GM23338 (cell line): ENCODE results near the gene EXOC3L1. TPM values are rescaled to one million over a fixed set of nuclear protein-coding genes. Genes with fewer than 3 reads are reported as not detected.

Source experiments
- ATAC-seq: fragments of 200-7000 bp; cut with Tn5 transposase; 3 replicates; pipeline ENCODE4 v1.9.1; 2020
- DNase-seq: peaks from one replicate; pipeline ENCODE4 v3.0.0-alpha.2; 2015; ENCODE audit warnings: low spot score
- H2AFZ ChIP-seq: fragments of 200-600 bp; sonication (generic); 2 replicates; pipeline ENCODE4 v1.8.0; 2016; ENCODE audit warnings: antibody characterized with exemption, mild to moderate bottlenecking, moderate library complexity
- H3F3A ChIP-seq: fragments of 200-600 bp; sonication (generic); replicated peaks from 2 replicates; pipeline ENCODE4 v1.8.0; 2017; ENCODE audit warnings: antibody characterized with exemption, mixed run types, low read depth
- H3K27ac ChIP-seq: fragments of 200-600 bp; sonication (generic); 2 replicates; pipeline ENCODE4 v1.6.1; 2016; ENCODE audit warnings: low read depth
- H3K27me3 ChIP-seq: fragments of 200-600 bp; sonication (generic); 2 replicates; pipeline ENCODE4 v1.8.0; 2016; ENCODE audit warnings: mild to moderate bottlenecking, mixed run types, moderate library complexity; ENCODE audit not compliant: insufficient read depth
- H3K36me3 ChIP-seq: fragments of 200-600 bp; sonication (generic); 2 replicates; pipeline ENCODE4 v1.8.0; 2016; ENCODE audit warnings: mild to moderate bottlenecking; ENCODE audit not compliant: insufficient read depth
- H3K4me1 ChIP-seq: fragments of 200-600 bp; sonication (generic); 2 replicates; pipeline ENCODE4 v1.8.0; 2016; ENCODE audit warnings: mild to moderate bottlenecking, moderate library complexity; ENCODE audit not compliant: insufficient read depth
- H3K4me2 ChIP-seq: fragments of 200-600 bp; sonication (generic); 2 replicates; pipeline ENCODE4 v1.7.1; 2017; ENCODE audit warnings: mixed run types
- H3K4me3 ChIP-seq: fragments of 200-600 bp; sonication (generic); 2 replicates; pipeline ENCODE4 v1.6.1; 2016; ENCODE audit warnings: mixed run types
- H3K79me2 ChIP-seq: fragments of 200-600 bp; sonication (generic); replicated peaks from 2 replicates; pipeline ENCODE4 v1.8.0; 2017; ENCODE audit warnings: mild to moderate bottlenecking; ENCODE audit not compliant: insufficient read depth
- H3K9me2 ChIP-seq: fragments of 200-600 bp; sonication (generic); 2 replicates; pipeline ENCODE4 v1.8.0; 2017; ENCODE audit not compliant: insufficient read depth
- H4K20me1 ChIP-seq: fragments of 200-600 bp; sonication (generic); replicated peaks from 2 replicates; pipeline ENCODE4 v1.8.0; 2017; ENCODE audit warnings: mild to moderate bottlenecking; ENCODE audit not compliant: insufficient read depth
- H3K27ac Mint-ChIP-seq: 2 replicates; pipeline ENCODE4 v1.8.0; 2020; ENCODE audit warnings: inconsistent platforms, mild to moderate bottlenecking, moderate library complexity, mixed read lengths
- H3K27me3 Mint-ChIP-seq: 3 replicates; pipeline ENCODE4 v1.8.0; 2022; ENCODE audit warnings: low read depth, mild to moderate bottlenecking, moderate library complexity, mixed read lengths, inconsistent platforms; ENCODE audit not compliant: insufficient read depth, poor library complexity
- H3K36me3 Mint-ChIP-seq: 3 replicates; pipeline ENCODE4 v1.8.0; 2021; ENCODE audit warnings: low read depth, mild to moderate bottlenecking, inconsistent platforms, moderate library complexity, mixed read lengths
- H3K4me1 Mint-ChIP-seq: 3 replicates; pipeline ENCODE4 v1.8.0; 2020; ENCODE audit warnings: mild to moderate bottlenecking, inconsistent platforms, mixed read lengths
- H3K4me3 Mint-ChIP-seq: 3 replicates; pipeline ENCODE4 v1.8.0; 2021; ENCODE audit warnings: moderate library complexity, mild to moderate bottlenecking, inconsistent platforms, mixed read lengths
- H3K9me3 Mint-ChIP-seq: 3 replicates; pipeline ENCODE4 v1.8.0; 2020; ENCODE audit warnings: moderate library complexity, mild to moderate bottlenecking, inconsistent platforms, mixed read lengths
- CREB1 ChIP-seq: fragments of 250-450 bp; sonication (Bioruptor Pico); IDR thresholded peaks from 2 replicates; pipeline ENCODE4 v1.5.0; 2020; ENCODE audit warnings: low read depth, mild to moderate bottlenecking, moderate library complexity
- EZH2 ChIP-seq: fragments of 200-600 bp; sonication (generic); IDR thresholded peaks from one replicate; pipeline ENCODE4 v1.8.0; 2017; ENCODE audit warnings: antibody characterized with exemption, mild to moderate bottlenecking, low read depth; ENCODE audit not compliant: unreplicated experiment
- EZH2phosphoT487 ChIP-seq: fragments of 200-600 bp; sonication (generic); IDR thresholded peaks from one replicate; pipeline ENCODE4 v1.8.1; 2018; ENCODE audit warnings: antibody characterized with exemption; ENCODE audit not compliant: unreplicated experiment
- JUNB ChIP-seq: IDR thresholded peaks from one replicate; pipeline ENCODE4 v1.6.1; 2016; ENCODE audit warnings: antibody characterized with exemption; ENCODE audit not compliant: unreplicated experiment
- NANOG ChIP-seq: IDR thresholded peaks from 2 replicates; pipeline ENCODE4 v1.6.1; 2016; ENCODE audit warnings: antibody characterized with exemption, borderline replicate concordance
- POLR2AphosphoS5 ChIP-seq: IDR thresholded peaks from 2 replicates; pipeline ENCODE4 v1.6.1; 2016; ENCODE audit warnings: antibody characterized with exemption, low read depth
- STAT1 ChIP-seq: IDR thresholded peaks from one replicate; pipeline ENCODE4 v1.6.1; 2016; ENCODE audit warnings: antibody characterized with exemption; ENCODE audit not compliant: unreplicated experiment
- ZNF114 ChIP-seq: fragments of 250-450 bp; sonication (Bioruptor Pico); IDR thresholded peaks from 2 replicates; pipeline ENCODE4 v1.5.0; 2020; ENCODE audit warnings: mild to moderate bottlenecking, moderate library complexity
- ZNF331 ChIP-seq: fragments of 250-450 bp; sonication (Bioruptor Pico); IDR thresholded peaks from 2 replicates; pipeline ENCODE4 v1.5.0; 2020; ENCODE audit warnings: low read depth, mild to moderate bottlenecking, moderate library complexity
- polyA plus RNA-seq: library from polyadenylated mRNA; unstranded; fragments of >200 nt; fragmentation: Nextera tagmentation; extraction: Ambion mirVana; gene quantifications from 2 replicates; pipeline ENCODE4 v1.2.1, GENCODE V29; 2016
- total RNA-seq: library from RNA; depleted of rRNA; stranded (reverse); fragments of >200 nt; shearing (Covaris generic); gene quantifications from 2 replicates; pipeline ENCODE4 v1.2.3, GENCODE V29; 2014
- TF ChIP-seq, protein P1 (sequence below): IDR thresholded peaks from one replicate; pipeline ENCODE4 v1.6.1; 2018; ENCODE audit warnings: antibody characterized with exemption; ENCODE audit not compliant: unreplicated experiment
- TF ChIP-seq, protein P2 (sequence below): IDR thresholded peaks from 2 replicates; pipeline ENCODE4 v1.6.1; 2016; ENCODE audit warnings: antibody characterized with exemption
- TF ChIP-seq, protein P3 (sequence below): fragments of 250-450 bp; sonication (Bioruptor Pico); IDR thresholded peaks from 2 replicates; pipeline ENCODE4 v1.5.0; 2020; ENCODE audit warnings: mild to moderate bottlenecking, moderate library complexity

EXOC3L1 gene
- total and polyA plus RNA-seq, 2 experiments from 2014 or later: 1.1 to 2.3 TPM

DNA sequence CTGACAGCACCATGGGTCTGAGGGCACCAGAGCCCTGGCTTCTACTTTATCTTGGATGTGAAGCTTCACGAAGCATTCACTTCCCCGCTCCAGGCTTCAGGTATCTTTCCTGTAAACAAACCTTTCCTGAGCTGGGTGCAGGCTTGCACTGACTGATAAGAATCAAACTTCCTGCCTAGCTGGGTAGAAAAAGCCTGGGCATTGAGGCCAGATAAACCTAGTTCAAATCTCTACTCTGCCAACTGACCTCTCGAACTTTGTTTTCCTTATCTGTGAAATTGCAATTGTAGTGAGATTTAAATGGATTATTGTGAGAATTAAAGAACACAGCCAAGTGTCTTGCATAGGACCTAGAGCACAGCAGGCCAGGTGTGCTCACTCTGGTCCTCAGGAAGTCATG, 34.1 kb upstream of the EXOC3L1 start:
- no peak overlapping the region for H3K4me2 ChIP-seq
- H2AFZ ChIP-seq: no peak overlapping the region
- no peak overlapping the region for H3K27ac Mint-ChIP-seq
- no peaks in the 10 kb centered on the region for H3F3A ChIP-seq
- no peak overlapping the region for H3K4me3 ChIP-seq
- H3K9me3 Mint-ChIP-seq: no peaks in the 10 kb centered on the region; the same call in 2 of the 3 replicates
- H3K27me3 ChIP-seq: no peaks in the 10 kb centered on the region
- H3K79me2 ChIP-seq: peaks cover 11% of the 10 kb centered on the region
- peaks cover 21% of the 10 kb centered on the region for H3K27me3 Mint-ChIP-seq
- TF ChIP-seq STAT1: no peak
- TF ChIP-seq ZNF114 (CRISPR knock-in tag): no peak
- TF ChIP-seq EZH2phosphoT487: no peak
- TF ChIP-seq ZNF331: no peak
- no peak for TF ChIP-seq NANOG
- no peak for TF ChIP-seq EZH2
- TF ChIP-seq POLR2AphosphoS5: no peak
- no peak for TF ChIP-seq JUNB
- TF ChIP-seq, protein P1, sequence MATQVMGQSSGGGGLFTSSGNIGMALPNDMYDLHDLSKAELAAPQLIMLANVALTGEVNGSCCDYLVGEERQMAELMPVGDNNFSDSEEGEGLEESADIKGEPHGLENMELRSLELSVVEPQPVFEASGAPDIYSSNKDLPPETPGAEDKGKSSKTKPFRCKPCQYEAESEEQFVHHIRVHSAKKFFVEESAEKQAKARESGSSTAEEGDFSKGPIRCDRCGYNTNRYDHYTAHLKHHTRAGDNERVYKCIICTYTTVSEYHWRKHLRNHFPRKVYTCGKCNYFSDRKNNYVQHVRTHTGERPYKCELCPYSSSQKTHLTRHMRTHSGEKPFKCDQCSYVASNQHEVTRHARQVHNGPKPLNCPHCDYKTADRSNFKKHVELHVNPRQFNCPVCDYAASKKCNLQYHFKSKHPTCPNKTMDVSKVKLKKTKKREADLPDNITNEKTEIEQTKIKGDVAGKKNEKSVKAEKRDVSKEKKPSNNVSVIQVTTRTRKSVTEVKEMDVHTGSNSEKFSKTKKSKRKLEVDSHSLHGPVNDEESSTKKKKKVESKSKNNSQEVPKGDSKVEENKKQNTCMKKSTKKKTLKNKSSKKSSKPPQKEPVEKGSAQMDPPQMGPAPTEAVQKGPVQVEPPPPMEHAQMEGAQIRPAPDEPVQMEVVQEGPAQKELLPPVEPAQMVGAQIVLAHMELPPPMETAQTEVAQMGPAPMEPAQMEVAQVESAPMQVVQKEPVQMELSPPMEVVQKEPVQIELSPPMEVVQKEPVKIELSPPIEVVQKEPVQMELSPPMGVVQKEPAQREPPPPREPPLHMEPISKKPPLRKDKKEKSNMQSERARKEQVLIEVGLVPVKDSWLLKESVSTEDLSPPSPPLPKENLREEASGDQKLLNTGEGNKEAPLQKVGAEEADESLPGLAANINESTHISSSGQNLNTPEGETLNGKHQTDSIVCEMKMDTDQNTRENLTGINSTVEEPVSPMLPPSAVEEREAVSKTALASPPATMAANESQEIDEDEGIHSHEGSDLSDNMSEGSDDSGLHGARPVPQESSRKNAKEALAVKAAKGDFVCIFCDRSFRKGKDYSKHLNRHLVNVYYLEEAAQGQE: no peak
- TF ChIP-seq, protein P2, sequence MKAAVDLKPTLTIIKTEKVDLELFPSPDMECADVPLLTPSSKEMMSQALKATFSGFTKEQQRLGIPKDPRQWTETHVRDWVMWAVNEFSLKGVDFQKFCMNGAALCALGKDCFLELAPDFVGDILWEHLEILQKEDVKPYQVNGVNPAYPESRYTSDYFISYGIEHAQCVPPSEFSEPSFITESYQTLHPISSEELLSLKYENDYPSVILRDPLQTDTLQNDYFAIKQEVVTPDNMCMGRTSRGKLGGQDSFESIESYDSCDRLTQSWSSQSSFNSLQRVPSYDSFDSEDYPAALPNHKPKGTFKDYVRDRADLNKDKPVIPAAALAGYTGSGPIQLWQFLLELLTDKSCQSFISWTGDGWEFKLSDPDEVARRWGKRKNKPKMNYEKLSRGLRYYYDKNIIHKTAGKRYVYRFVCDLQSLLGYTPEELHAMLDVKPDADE: no peak
- TF ChIP-seq CREB1 (CRISPR knock-in tag): no peak
- TF ChIP-seq, protein P3, sequence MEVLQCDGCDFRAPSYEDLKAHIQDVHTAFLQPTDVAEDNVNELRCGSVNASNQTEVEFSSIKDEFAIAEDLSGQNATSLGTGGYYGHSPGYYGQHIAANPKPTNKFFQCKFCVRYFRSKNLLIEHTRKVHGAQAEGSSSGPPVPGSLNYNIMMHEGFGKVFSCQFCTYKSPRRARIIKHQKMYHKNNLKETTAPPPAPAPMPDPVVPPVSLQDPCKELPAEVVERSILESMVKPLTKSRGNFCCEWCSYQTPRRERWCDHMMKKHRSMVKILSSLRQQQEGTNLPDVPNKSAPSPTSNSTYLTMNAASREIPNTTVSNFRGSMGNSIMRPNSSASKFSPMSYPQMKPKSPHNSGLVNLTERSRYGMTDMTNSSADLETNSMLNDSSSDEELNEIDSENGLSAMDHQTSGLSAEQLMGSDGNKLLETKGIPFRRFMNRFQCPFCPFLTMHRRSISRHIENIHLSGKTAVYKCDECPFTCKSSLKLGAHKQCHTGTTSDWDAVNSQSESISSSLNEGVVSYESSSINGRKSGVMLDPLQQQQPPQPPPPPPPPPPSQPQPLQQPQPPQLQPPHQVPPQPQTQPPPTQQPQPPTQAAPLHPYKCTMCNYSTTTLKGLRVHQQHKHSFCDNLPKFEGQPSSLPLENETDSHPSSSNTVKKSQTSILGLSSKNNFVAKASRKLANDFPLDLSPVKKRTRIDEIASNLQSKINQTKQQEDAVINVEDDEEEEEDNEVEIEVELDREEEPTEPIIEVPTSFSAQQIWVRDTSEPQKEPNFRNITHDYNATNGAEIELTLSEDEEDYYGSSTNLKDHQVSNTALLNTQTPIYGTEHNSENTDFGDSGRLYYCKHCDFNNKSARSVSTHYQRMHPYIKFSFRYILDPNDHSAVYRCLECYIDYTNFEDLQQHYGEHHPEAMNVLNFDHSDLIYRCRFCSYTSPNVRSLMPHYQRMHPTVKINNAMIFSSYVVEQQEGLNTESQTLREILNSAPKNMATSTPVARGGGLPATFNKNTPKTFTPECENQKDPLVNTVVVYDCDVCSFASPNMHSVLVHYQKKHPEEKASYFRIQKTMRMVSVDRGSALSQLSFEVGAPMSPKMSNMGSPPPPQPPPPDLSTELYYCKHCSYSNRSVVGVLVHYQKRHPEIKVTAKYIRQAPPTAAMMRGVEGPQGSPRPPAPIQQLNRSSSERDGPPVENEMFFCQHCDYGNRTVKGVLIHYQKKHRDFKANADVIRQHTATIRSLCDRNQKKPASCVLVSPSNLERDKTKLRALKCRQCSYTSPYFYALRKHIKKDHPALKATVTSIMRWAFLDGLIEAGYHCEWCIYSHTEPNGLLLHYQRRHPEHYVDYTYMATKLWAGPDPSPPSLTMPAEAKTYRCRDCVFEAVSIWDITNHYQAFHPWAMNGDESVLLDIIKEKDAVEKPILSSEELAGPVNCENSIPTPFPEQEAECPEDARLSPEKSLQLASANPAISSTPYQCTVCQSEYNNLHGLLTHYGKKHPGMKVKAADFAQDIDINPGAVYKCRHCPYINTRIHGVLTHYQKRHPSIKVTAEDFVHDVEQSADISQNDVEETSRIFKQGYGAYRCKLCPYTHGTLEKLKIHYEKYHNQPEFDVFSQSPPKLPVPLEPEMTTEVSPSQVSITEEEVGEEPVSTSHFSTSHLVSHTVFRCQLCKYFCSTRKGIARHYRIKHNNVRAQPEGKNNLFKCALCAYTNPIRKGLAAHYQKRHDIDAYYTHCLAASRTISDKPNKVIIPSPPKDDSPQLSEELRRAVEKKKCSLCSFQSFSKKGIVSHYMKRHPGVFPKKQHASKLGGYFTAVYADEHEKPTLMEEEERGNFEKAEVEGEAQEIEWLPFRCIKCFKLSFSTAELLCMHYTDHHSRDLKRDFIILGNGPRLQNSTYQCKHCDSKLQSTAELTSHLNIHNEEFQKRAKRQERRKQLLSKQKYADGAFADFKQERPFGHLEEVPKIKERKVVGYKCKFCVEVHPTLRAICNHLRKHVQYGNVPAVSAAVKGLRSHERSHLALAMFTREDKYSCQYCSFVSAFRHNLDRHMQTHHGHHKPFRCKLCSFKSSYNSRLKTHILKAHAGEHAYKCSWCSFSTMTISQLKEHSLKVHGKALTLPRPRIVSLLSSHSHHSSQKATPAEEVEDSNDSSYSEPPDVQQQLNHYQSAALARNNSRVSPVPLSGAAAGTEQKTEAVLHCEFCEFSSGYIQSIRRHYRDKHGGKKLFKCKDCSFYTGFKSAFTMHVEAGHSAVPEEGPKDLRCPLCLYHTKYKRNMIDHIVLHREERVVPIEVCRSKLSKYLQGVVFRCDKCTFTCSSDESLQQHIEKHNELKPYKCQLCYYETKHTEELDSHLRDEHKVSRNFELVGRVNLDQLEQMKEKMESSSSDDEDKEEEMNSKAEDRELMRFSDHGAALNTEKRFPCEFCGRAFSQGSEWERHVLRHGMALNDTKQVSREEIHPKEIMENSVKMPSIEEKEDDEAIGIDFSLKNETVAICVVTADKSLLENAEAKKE (CRISPR knock-in tag): no peak
- no peaks in the 10 kb centered on the region for H3K9me2 ChIP-seq
- ATAC-seq (no peak), DNase-seq (no peak)
- peaks cover 5% of the 10 kb centered on the region; the same call in 1 of the 2 replicates for H4K20me1 ChIP-seq
- H3K4me3 Mint-ChIP-seq: no peak overlapping the region
- H3K36me3 ChIP-seq: peaks cover 8% of the 10 kb centered on the region; the same call in 1 of the 2 replicates
- no peak overlapping the region for H3K27ac ChIP-seq
- H3K4me1 Mint-ChIP-seq: peaks cover 14% of the 10 kb centered on the region
- peaks cover 3% of the 10 kb centered on the region; the same call in 1 of the 2 replicates for H3K4me1 ChIP-seq
- H3K36me3 Mint-ChIP-seq: peaks cover 17% of the 10 kb centered on the region; the same call in 2 of the 3 replicates
